Stimulated activated CD8-positive, alpha-beta memory T cell treated with anti-CD3 and anti-CD28 coated beads, Interleukin-2, amount 100 ng/mL, for 1 hour (primary cell): ENCODE data around the gene SPEG.

Source experiments
- DNase-seq, 2 donors: peaks; one replicate each; pipeline ENCODE4 v3.0.0-alpha.2; 2020; ENCODE audit warnings: low read depth in 2 of 2

Gene SPEG

DNA sequence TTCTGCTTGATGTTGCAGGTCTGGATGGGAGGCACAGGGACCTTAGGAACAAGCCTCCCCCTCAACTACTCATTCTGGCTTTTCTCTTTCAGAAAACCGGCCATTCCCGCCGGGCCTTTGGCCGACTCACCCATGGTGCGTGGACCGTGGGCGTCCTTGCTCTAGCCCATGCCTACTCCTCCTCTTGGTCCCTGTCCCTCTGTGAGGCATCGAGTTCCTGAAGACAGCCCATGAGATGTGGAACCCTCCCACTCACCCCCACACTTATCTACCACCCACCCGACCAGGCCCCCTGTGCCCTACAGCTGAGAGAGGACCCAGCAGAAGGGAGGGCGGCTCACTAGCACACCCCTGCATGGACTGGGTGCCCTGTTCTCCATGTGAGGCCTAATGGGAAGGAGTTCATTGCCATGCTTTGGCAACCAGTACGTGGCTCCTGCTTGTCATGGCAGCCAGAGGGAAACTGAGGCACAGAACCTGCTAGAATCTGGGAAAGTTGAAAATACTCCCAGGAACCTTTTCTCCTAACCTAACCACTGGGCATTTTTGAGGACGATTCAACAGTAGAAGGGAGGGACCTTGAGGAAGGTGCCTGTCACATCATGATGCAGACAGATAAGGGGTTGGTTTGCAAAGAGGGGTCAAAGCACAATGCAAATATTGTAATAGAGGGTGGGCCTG lies 8.5 kb downstream of the SPEG start:
- no peak for DNase-seq

DNA sequence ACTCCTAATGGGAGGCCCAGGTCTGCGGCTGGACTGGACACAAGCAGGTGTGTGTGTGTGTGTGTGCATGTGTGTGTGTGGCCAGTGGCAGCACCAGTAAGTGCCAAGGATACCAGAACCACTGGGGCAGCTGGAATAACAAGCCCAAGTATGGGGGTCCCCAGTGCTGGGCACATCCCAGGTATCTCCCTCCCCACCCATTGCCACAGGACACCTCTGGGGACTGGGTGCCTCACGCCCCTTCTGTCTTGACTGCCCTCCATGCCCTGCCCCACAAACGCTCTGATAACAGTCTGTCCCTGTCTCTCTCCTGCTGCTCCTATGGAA lies 9.0 kb downstream of the SPEG start:
- DNase-seq: no peak

DNA sequence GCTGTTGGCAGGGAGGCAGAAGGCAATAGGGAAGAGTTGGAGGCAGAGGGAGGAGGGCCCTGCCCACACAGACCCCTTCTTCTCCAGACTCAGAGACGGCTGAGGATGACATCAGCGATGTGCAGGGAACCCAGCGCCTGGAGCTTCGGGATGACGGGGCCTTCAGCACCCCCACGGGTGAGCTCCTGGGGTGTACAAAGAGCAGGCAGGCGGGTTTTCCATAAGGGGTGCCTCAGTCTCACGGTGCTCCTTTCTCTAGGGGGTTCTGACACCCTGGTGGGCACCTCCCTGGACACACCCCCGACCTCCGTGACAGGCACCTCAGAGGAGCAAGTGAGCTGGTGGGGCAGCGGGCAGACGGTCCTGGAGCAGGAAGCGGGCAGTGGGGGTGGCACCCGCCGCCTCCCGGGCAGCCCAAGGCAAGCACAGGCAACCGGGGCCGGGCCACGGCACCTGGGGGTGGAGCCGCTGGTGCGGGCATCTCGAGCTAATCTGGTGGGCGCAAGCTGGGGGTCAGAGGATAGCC lies 10.0 kb downstream of the SPEG start:
- no peak for DNase-seq

DNA sequence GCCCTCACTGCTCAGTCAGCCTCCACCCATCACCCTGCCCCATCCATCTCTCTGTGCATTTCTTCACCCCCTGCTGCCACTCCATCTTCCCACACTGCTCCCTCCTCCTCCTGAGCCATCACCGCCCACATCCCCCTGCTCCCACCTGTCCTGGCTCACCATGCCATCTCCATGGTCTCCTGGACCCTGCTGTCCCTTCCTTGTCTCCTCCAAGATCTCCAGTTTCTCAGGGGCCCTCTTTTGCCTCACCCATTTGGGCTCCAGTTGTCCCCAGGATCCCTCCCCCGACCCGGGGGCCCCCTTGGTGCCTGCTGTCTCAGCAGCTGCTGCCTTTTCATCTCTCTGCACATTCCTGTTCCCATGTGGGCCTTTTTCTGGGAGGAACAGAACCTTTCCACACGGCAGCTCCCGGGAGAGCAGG lies 10.6 kb downstream of the SPEG start:
- DNase-seq: no peak

DNA sequence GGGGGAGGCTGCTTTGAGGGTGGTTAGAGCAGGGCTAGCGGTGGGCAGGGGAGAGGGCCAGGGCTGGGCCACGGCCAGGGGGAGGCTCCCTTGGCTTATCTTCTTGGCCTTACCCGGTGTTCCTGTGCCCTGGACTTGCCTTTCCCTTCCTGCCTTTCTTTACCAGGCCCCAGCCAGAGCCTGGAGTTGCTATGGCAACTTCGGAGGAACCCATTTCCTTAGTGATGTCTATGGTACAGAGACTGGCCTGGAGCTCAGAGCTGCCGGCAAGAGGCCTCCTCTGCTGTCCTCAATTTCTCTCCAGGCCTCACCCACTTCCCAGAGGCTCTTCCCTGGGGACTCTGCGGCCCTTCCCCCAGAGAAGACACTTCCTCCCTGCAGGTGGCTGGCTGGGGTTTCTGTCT lies 11.5 kb downstream of the SPEG start:
- DNase-seq: no peak

DNA sequence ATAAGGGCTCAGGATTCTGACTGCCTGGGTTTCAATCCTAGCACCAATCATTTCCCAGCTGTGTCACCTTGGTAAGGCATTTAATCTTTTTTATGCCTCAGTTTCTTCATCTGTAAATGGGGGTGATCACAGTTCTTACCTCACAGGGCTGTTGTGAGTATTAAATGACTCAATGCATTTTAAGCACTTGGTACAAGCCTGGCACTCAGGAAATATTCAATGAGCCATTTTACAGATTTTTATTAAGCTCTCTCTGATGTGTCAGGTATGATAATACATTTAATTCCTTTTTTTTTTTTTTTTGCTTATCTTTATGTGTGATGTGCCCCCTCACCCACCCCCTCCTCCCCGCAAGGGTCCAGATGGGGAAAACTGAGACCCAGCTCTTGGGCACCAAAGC lies 12.0 kb downstream of the SPEG start:
- DNase-seq: no peak

DNA sequence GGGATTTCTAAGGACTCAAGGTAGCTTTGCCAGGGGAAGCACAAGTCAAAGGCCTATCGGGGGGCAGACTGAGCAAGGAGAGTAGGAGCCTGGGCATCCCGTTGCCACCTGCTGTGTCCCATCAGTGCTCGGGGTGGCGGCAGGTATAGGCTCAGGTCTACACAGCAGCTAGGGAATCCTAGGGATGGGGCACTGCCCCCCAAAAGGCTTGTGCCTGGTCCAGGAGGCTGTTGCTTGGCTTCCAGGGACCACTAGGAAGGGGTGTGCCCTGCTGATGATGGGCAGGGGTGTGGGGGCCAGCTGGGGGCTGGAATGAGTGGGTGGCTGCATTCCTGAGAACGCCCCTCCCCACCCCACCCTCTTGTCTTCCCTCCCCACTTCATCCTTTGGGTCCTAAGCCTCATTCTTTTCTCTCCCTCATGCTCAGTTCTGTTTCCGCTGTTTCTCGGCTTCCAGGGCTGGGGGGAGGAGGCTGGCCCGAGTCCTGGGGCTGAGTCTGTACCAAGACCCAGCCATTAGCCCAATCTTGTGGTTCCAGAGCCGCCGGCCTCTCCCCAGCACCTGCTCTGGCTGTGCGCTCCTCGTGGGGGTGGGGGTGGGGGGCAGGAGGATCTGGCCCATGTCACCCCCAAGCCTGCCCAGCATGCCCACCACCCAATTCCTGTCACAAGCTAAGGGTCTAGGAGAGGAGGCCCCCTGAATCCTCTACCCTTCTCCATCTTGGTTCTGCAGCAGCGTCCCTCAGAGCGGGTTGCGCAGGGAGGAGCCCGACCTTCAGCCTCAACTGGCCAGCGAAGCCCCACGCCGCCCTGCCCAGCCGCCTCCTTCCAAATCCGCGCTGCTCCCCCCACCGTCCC lies 12.8 kb downstream of the SPEG start:
- no peak for DNase-seq

DNA sequence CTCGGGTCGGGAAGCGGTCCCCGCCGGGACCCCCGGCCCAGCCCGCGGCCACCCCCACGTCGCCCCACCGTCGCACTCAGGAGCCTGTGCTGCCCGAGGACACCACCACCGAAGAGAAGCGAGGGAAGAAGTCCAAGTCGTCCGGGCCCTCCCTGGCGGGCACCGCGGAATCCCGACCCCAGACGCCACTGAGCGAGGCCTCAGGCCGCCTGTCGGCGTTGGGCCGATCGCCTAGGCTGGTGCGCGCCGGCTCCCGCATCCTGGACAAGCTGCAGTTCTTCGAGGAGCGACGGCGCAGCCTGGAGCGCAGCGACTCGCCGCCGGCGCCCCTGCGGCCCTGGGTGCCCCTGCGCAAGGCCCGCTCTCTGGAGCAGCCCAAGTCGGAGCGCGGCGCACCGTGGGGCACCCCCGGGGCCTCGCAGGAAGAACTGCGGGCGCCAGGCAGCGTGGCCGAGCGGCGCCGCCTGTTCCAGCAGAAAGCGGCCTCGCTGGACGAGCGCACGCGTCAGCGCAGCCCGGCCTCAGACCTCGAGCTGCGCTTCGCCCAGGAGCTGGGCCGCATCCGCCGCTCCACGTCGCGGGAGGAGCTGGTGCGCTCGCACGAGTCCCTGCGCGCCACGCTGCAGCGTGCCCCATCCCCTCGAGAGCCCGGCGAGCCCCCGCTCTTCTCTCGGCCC lies 13.6 kb downstream of the SPEG start:
- DNase-seq: no peak

DNA sequence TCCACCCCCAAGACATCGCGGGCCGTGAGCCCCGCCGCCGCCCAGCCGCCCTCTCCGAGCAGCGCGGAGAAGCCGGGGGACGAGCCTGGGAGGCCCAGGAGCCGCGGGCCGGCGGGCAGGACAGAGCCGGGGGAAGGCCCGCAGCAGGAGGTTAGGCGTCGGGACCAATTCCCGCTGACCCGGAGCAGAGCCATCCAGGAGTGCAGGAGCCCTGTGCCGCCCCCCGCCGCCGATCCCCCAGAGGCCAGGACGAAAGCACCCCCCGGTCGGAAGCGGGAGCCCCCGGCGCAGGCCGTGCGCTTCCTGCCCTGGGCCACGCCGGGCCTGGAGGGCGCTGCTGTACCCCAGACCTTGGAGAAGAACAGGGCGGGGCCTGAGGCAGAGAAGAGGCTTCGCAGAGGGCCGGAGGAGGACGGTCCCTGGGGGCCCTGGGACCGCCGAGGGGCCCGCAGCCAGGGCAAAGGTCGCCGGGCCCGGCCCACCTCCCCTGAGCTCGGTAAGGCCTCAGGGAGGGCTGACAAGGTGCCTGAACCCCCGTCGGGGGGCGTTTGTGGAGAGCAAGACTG lies 14.2 kb downstream of the SPEG start:
- DNase-seq: no peak

DNA sequence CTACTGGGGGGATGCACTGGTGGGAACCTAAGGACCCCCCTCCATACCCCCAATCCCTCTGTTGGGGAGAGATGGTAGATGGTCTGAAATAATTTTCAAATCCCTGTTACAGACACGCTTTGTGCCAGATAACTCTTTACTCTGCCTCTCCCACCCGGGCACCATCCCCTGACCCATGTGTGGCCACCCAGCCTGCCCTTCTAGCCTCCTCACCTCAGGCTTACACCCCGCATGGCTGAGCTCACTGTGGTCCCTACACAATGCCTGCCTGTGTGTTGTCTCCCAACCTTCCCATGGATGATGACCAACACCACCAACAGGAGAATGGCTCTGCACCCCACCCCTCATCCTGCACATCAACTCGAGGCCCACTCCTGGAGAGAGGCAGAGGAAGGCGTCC lies 15.0 kb downstream of the SPEG start:
- DNase-seq: no peak

DNA sequence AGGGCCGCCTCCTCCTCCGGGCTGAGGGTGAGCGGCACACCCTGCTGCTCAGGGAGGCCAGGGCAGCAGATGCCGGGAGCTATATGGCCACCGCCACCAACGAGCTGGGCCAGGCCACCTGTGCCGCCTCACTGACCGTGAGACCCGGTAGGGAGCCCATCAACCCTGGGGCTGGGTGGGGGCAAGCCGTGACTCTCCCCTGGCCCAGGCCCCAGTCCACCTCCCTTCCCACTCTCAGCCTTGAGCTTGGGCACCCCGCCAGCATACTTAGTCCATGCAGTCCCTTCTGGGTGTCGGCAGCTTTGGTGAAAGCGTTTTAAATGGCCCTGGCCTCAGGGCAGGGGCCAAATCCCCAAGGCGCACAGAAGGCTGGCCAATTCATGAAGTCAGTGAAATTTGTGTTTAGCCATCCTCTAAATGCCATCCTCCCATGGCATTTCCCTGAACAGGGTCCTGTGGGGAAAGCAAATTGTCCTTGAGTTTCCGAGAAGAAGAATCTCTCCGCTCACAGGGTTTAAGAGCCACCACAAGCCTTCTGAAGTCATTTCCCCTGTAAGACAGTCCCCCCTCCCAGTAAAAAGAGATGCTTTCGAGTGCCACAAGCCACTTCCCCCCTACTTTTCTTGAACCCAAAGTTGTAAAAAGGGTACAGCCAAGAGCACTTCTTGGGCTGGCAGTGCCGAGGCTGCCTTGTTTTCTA lies 17.2 kb downstream of the SPEG start:
- DNase-seq: no peak

DNA sequence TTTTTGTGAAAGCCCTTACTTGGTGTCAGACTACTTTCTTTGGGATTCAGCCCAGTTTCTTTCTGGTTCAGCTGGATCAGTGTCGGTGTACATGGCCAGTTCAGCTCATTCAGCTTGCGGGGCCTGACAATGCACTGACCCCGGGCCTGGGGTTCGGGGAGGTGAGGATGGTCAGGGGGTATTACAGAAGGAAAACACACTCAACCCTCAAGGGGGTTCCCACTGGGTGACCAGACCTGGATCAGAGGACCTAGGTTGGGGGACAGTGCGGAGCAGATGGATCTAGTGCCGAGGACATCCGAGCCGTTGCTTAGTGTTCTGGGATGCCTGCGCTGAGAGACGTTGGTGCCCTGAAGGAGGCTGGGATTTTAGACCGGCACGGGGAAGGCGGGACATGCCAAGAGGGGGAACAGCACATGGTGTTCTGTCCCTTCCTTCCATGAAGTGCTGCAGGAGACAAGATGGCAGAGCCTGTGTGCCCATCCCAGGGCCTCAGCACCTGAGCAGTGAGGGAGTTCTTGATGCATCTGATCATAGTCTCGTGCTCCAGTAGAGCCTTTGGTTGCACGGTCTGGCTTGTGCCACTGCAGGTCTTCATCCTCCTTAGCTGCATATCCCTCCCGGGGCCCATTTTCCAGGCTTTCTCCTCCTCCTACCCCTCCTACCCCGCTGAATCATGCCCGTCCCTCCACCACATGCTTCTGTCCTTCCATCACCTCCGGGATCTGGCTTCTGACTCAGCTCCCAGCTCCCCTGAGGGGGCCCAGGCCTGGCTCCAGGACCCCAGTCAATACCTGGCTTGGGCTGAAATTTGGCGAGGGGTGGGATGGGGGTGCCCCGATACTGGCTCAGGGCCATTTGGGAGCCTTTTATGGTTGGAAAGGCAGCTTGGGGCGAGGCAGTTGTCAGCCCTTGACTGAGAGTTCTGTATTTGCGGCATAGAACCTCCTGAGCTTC lies 18.0 kb downstream of the SPEG start:
- no peak for DNase-seq

DNA sequence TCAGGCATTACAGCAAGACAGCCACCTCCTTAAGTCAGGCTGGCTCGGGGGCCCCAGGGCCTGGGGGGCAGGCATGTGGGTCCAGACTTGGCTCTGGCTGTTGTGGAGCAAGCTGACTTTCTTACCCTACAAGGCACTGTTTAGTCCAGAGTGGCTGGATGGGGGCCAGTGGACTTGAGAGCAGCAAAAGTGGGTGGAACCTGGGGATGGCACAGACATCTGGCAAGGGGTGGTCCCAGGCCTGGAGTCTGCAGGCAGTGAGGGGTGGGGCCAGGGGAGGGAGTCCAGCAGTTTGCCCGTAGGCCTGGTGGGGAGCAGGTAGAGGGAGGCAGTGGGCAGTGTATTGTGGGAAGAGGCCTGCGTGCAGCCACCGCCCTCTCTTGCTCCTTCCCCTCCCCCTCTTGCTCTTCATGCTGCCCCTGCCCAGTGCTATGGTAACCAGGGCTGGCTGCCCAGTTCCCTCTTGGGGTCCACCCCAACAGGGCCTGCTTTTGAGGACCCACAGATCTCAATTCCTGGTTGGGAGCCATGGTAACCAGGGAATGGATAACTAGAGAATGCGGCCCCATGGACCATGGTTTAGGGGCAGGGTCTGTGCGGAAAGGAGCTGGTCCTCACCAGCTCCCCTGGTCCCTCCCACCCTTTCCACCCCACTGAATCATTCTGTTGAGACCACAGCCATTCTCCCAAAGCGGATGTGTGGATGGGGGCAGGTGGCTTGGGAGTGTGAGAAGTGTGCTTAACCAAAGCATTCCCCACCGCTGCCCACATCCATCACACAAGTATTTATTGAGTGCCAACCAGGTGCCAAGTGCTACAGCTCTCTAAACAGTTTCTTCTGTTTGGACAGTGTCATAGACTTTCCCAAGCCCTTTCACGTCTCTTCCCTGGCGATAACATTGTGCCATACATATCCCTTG lies 19.3 kb downstream of the SPEG start:
- no peak for DNase-seq

DNA sequence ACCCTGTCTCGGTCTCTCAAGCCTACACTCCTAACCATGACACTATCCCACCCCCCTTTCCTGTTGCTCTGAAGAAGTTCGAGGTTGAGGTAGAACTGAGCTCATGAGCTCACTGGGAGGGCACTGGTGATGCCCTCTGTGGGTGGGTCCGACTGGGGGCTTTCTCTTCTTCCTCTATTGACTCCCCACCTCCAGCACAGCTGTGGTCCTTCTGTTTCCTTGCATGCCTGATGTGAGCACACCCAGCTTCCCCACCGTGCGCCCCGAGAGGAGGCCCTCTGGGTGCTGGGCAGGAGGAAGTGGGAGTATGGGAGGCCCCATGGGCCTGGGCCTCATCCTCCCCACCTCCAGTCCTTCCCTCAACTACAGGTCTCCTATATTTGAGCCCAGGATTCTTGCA lies 20.9 kb downstream of the SPEG start:
- DNase-seq: no peak

DNA sequence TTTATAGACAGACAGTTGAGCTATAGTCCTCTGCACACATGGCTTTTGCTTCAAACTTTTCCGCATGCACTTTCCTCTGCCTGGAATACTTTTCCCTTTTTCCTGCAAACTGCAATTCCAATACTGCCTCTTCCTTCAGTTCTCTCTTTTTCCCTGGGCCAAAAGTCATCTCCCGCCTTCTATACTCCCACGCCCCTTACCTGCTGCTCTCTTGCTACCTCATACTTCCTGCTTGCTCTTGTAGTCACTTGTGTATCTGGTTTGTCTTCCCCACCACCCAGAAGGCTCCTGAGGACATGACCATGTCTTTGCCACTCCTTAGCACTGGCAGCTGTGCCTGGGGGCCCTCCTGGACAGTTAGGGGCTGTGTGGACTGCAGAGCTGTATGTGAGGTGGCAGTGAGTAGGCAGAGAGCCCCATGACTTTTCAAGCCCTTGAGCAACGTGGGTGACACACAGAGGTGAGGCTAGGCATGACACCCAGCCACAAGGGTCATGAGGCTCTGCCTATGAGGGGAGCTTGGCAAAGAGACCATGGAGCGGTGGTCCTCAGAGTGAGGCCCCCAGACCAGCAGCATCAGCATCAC lies 23.2 kb downstream of the SPEG start:
- no peak for DNase-seq

DNA sequence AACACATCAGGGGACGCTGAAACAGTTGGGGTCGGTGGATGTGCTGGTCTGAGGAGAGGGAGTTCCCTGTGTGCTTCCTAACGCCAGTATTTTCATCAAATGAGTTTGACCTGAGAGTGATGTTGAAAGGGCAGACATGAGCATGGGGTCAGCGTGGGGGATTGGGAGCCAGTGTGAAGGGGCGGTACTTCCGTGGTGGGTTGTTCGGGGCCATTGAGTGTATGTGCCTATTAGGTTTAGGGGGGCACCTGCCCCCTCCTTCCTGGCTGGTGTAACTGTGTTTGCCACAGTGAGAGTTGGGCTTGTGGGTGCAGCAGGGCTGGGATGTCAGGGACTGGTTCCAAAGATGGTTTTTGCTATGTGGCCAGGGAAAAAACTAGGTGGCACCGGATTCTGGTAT lies 24.4 kb downstream of the SPEG start:
- no peak for DNase-seq

DNA sequence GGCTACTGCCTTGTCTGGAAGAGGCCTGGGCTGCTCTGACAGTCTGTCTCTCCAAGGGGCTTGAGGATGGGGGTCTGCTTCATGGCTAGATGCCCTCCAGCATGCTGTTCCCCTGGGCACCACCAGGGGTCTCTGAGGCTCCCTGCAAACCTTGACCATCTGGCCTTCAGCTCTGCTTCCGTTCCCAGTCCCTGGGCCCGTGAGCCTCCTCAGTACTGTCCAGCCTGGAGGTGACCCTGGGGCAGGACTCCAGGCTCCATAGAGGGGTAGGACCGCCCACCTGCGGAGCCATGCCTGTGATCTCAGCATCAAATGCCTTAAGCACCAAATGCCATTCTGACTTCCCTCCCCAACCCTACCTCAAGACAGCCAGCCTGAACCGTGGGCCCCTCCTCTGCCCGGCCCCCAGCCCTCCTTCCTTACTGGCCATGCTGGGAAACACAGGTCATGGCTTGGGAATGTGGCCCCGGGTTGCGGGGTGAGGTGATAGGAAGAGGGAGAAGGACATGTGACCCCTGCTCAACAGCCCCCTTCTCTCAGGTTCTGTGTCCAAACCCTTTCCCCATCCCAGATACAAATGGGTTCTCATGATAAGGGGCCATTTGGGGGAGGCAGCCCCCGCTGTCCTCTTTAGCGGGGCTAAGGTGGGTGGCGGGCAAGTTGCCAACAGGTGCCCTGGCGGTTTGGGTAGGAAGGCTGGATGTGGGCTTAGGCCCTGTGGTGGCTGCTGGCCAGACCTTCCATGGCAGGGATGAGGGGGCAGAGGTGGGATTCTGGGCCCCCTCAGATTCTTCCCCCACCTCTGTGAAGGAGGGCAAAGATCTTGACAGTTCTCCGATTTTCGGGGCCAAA lies 25.0 kb downstream of the SPEG start:
- DNase-seq: no peak

DNA sequence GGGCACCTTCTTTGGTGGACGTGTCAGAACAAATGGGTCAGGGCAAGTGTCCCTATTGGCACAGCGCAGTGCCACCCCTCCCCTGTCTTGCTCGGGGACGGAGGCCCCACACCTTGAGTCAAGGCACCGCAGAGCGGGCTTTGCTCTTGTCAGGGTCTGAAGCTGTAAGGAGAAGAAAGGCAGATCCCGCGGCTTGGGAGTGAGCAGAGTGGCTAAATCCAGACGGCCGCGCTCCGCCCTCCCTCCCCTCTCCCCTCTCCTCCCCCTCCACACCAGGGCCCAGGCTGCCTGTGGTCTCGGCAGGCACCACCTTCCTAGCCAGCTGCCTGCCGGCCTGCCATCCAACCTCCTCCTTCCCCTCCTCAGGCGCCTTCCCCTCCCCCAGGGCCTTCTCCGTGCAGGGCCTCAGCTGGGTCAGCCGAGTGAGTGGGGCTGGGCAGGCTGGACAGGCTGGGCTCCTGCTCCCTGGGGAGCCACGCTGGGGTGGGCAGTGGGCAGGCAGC lies 25.8 kb downstream of the SPEG start:
- DNase-seq: no peak
